RPMI7951 (cell line): ENCODE results near the gene SASS6. TPM values are rescaled to one million over a fixed set of nuclear protein-coding genes. Genes with fewer than 3 reads are reported as not detected.

ENCODE experiments used
- DNase-seq: peaks from one replicate; pipeline ENCODE4 v3.0.0-alpha.2; 2012; ENCODE audit warnings: low read depth
- total RNA-seq: library from RNA; depleted of rRNA; stranded (reverse); fragments of >200 nt; shearing (Covaris generic); gene quantifications from 2 replicates; pipeline ENCODE4 v1.2.3, GENCODE V29; 2014

The SASS6 gene
- total RNA-seq, 1 experiment from 2014 or later, result 14.7 TPM

GRCh38 chr1:100109554-100110066 is 23.1 kb downstream of the SASS6 start:
- no peak for DNase-seq

GRCh38 chr1:100107696-100108095 is 25.0 kb downstream of the SASS6 start:
- no peak for DNase-seq

- DNase-seq, result no peak
Observed at GRCh38 chr1:100101564-100101963, 31.2 kb downstream of the SASS6 start.

GRCh38 chr1:100100202-100100601 is 32.5 kb downstream of the SASS6 start:
- no peak for DNase-seq

- no peak for DNase-seq
Observed at GRCh38 chr1:100090471-100090870, 42.3 kb downstream of the SASS6 start.

GRCh38 chr1:100089082-100089481 is 43.6 kb downstream of the SASS6 start:
- no peak for DNase-seq

- no peak for DNase-seq
Observed at GRCh38 chr1:100087396-100087795, 45.3 kb downstream of the SASS6 start.

- DNase-seq, result no peak
Observed at GRCh38 chr1:100080331-100080730, 52.4 kb downstream of the SASS6 start.

GRCh38 chr1:100077531-100077930 is 55.2 kb downstream of the SASS6 start:
- no peak for DNase-seq

- no peak for DNase-seq
Observed at GRCh38 chr1:100076744-100077143, 56.0 kb downstream of the SASS6 start.

- no peak for DNase-seq
Observed at GRCh38 chr1:100076319-100076718, 56.4 kb downstream of the SASS6 start.

- DNase-seq, result no peak
Observed at GRCh38 chr1:100075773-100076172, 57.0 kb downstream of the SASS6 start.

GRCh38 chr1:100074604-100075395 is 57.9 kb downstream of the SASS6 start:
- no peak for DNase-seq

GRCh38 chr1:100073531-100073930 is 59.2 kb downstream of the SASS6 start:
- DNase-seq, result no peak

GRCh38 chr1:100070201-100070939 is 62.4 kb downstream of the SASS6 start:
- no peak for DNase-seq

- DNase-seq, result no peak
Observed at GRCh38 chr1:100065969-100066227, 66.8 kb downstream of the SASS6 start.

GRCh38 chr1:100065183-100065968 is 67.4 kb downstream of the SASS6 start:
- DNase-seq, result peak; percentile 9

GRCh38 chr1:100061681-100062080 is 71.0 kb downstream of the SASS6 start:
- DNase-seq, result no peak

- DNase-seq, result no peak
Observed at GRCh38 chr1:100053727-100054126, 79.0 kb downstream of the SASS6 start.

GRCh38 chr1:100053119-100053518 is 79.6 kb downstream of the SASS6 start:
- no peak for DNase-seq

GRCh38 chr1:100051893-100052292 is 80.8 kb downstream of the SASS6 start:
- DNase-seq, result no peak

GRCh38 chr1:100051401-100051800 is 81.3 kb downstream of the SASS6 start:
- no peak for DNase-seq
